Stimulated activated effector memory CD8-positive, alpha-beta T cell treated with anti-CD3 and anti-CD28 coated beads, Interleukin-12 subunit alpha, Interleukin-12 subunit beta, amount 100 ng/mL, for 72 hours (primary cell): ENCODE data around the gene ACSM6.

Experiments
- ATAC-seq: fragments of 150-1000 bp; cut with Tn5 transposase; 2 replicates; pipeline ENCODE4 v1.10.0; 2021
- DNase-seq, 2 donors: peaks; one replicate each; pipeline ENCODE4 v3.0.0; 2021 to 2022; ENCODE audit warnings: low spot score in 2 of 2
- H3K27ac Mint-ChIP-seq: one replicate; pipeline ENCODE4 v1.8.0; 2022; ENCODE audit warnings: mild to moderate bottlenecking, mixed read lengths
- H3K36me3 Mint-ChIP-seq: one replicate; pipeline ENCODE4 v1.8.0; 2022; ENCODE audit warnings: mild to moderate bottlenecking, mixed read lengths
- H3K4me1 Mint-ChIP-seq: one replicate; pipeline ENCODE4 v1.8.0; 2022; ENCODE audit warnings: mixed read lengths
- H3K4me3 Mint-ChIP-seq: one replicate; pipeline ENCODE4 v1.8.0; 2022; ENCODE audit warnings: mild to moderate bottlenecking, mixed read lengths
- H3K9me3 Mint-ChIP-seq: one replicate; pipeline ENCODE4 v1.8.0; 2022; ENCODE audit warnings: mixed read lengths

ACSM6 gene

DNA sequence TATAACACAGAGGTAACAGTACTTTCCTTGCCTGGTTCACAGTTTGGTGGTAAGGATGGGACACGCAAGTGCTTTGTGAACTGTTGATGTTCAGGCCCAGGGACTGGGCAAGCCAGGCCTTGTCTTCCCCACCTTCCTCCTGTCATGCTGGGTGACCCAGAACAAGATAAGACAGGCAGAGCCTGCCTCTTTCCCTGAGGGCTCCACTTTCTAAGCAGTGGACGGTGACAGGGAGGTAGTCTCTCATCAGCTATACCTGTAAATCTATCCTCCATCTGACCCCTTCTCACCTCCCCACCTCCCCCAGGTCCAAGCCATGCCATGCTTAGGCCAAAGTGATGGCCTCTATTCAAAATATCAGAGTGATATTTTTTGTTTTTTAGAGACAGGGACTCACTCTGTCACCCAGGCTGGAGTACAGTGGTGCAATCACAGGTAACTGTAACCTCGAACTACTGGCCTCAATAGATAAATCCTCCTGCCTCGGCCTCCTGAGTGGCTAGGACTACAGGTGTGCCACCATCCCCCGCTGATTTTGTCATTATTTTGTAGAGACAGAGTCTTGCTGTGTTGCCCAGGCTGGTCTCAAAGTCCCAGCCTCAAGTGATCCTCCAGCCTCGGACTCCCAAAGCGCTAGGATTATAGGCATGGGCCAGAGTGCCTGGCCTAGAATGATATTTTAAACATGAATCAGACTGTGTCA is 54.0 kb downstream of the ACSM6 start:
- H3K36me3 Mint-ChIP-seq = no peaks in the 10 kb centered on the region
- peaks cover 5% of the 10 kb centered on the region for H3K4me1 Mint-ChIP-seq
- no peaks in the 10 kb centered on the region for H3K9me3 Mint-ChIP-seq
- no peak for ATAC-seq
- no peak overlapping the region for H3K27ac Mint-ChIP-seq
- no peak overlapping the region for H3K4me3 Mint-ChIP-seq
- DNase-seq = peak in 1 of 2 donors; percentile 32

GRCh38 chr10:95248989-95249388 is 55.0 kb downstream of the ACSM6 start:
- no peaks in the 10 kb centered on the region for H3K9me3 Mint-ChIP-seq
- no peak for ATAC-seq
- H3K4me3 Mint-ChIP-seq = no peak overlapping the region
- H3K36me3 Mint-ChIP-seq = no peaks in the 10 kb centered on the region
- peaks cover 5% of the 10 kb centered on the region for H3K4me1 Mint-ChIP-seq
- DNase-seq = no peak
- no peak overlapping the region for H3K27ac Mint-ChIP-seq

- no peak overlapping the region for H3K27ac Mint-ChIP-seq
Measured at GRCh38 chr10:95249467-95249866, 55.4 kb downstream of the ACSM6 start.

GRCh38 chr10:95250856-95251255 is 56.8 kb downstream of the ACSM6 start:
- H3K36me3 Mint-ChIP-seq = no peaks in the 10 kb centered on the region
- no peak overlapping the region for H3K4me3 Mint-ChIP-seq
- DNase-seq (no peak), ATAC-seq (no peak)
- H3K4me1 Mint-ChIP-seq = peaks cover 2% of the 10 kb centered on the region
- H3K9me3 Mint-ChIP-seq = no peaks in the 10 kb centered on the region
- no peak overlapping the region for H3K27ac Mint-ChIP-seq

More at GRCh38 chr10:95249467-95249866, 55.4 kb downstream of the ACSM6 start:
- DNase-seq = no peak
- H3K4me3 Mint-ChIP-seq = no peak overlapping the region
- peaks cover 5% of the 10 kb centered on the region for H3K4me1 Mint-ChIP-seq
- no peaks in the 10 kb centered on the region for H3K9me3 Mint-ChIP-seq
- H3K36me3 Mint-ChIP-seq = no peaks in the 10 kb centered on the region
- no peak for ATAC-seq

- H3K36me3 Mint-ChIP-seq = peaks cover 6% of the 10 kb centered on the region
Measured at GRCh38 chr10:95253007-95253406, 59.0 kb downstream of the ACSM6 start.

GRCh38 chr10:95253686-95254085 is 59.6 kb downstream of the ACSM6 start:
- no peak overlapping the region for H3K27ac Mint-ChIP-seq
- ATAC-seq = no peak
- DNase-seq = no peak
- no peaks in the 10 kb centered on the region for H3K4me1 Mint-ChIP-seq
- peaks cover 6% of the 10 kb centered on the region for H3K36me3 Mint-ChIP-seq
- no peaks in the 10 kb centered on the region for H3K9me3 Mint-ChIP-seq
- H3K4me3 Mint-ChIP-seq = no peak overlapping the region

More at GRCh38 chr10:95253007-95253406, 59.0 kb downstream of the ACSM6 start:
- no peaks in the 10 kb centered on the region for H3K9me3 Mint-ChIP-seq
- no peak for DNase-seq
- no peaks in the 10 kb centered on the region for H3K4me1 Mint-ChIP-seq
- H3K4me3 Mint-ChIP-seq = no peak overlapping the region
- no peak for ATAC-seq
- no peak overlapping the region for H3K27ac Mint-ChIP-seq

DNA sequence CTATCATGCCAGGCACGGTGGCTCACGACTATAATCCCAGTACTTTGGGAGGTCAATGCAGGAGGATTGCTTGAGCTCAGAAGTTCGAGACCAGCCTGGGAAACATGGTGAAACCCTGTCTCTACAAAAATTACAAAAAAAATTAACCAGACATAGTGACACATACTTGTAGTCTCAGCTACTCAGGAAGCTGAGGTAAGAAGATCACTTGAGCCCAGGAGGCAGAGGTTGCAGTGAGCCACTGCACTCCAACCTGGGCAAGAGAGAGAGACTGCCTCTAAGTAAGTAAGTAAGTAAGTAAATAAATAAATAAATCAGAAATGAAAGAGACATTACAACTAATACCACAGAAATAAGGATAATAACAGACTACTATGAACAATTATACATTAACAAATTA is 60.6 kb downstream of the ACSM6 start:
- H3K27ac Mint-ChIP-seq = no peak overlapping the region
- peak; percentile 36 for ATAC-seq
- peaks cover 6% of the 10 kb centered on the region for H3K36me3 Mint-ChIP-seq

DNA sequence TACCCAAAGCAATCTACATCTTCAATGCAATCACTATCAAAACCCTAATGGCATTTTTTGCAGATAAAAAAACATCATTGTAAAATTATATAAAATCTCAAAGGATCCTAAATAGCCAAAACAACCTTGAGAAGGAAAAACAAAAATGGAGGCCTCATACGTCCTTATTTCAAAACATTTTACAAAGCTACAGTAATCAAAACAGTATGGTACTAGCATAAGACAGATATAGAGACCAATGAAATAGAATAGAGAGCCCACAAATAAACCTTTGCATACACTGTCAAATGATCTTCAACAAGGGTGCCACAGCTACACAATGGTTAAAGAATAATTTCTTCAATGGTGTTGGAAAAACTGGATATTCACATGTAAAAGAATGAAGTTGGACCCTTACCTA is 62.2 kb downstream of the ACSM6 start:
- Mint-ChIP-seq H3K9me3 (no peaks in the 10 kb centered on the region), H3K4me3 (no peak overlapping the region), H3K4me1 (no peaks in the 10 kb centered on the region), H3K36me3 (peaks cover 6% of the 10 kb centered on the region), H3K27ac (no peak overlapping the region)
- DNase-seq (no peak), ATAC-seq (no peak)

More for the DNA sequence above, 60.6 kb downstream of the ACSM6 start:
- no peak for DNase-seq
- H3K9me3 Mint-ChIP-seq = no peaks in the 10 kb centered on the region
- H3K4me3 Mint-ChIP-seq = no peak overlapping the region
- no peaks in the 10 kb centered on the region for H3K4me1 Mint-ChIP-seq

GRCh38 chr10:95257849-95258248 is 63.8 kb downstream of the ACSM6 start:
- Mint-ChIP-seq H3K9me3 (no peaks in the 10 kb centered on the region), H3K36me3 (peaks cover 6% of the 10 kb centered on the region), H3K4me1 (no peaks in the 10 kb centered on the region), H3K4me3 (no peak overlapping the region), H3K27ac (no peak overlapping the region)
- no peak for ATAC-seq
- no peak for DNase-seq

DNA sequence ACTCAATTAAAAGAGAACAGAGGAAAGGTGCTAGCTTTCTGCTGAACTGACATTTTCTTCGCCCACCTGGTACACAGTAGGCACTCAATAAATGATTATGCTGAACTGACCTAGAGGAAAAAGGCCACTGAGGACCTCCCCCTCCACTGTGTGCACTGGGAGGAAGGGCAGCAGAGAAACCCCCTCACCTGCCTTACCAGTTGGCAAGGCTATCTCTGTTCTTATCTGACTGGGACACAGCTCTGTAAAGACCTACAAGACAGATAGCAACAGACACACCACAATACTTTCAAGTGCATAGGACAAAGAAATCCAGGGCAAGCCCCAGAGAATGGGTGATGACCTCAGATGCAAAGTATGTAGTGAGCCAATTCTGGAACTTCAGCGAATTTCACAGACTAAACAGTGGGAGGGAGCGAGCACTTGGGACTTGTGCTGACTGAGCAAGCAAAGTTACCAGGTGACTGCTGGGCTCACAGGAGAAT is 66.4 kb downstream of the ACSM6 start:
- Mint-ChIP-seq H3K9me3 (no peaks in the 10 kb centered on the region), H3K4me3 (no peak overlapping the region), H3K27ac (no peak overlapping the region), H3K36me3 (peaks cover 6% of the 10 kb centered on the region), H3K4me1 (no peaks in the 10 kb centered on the region)
- ATAC-seq (peak; percentile 36), DNase-seq (no peak)

DNA sequence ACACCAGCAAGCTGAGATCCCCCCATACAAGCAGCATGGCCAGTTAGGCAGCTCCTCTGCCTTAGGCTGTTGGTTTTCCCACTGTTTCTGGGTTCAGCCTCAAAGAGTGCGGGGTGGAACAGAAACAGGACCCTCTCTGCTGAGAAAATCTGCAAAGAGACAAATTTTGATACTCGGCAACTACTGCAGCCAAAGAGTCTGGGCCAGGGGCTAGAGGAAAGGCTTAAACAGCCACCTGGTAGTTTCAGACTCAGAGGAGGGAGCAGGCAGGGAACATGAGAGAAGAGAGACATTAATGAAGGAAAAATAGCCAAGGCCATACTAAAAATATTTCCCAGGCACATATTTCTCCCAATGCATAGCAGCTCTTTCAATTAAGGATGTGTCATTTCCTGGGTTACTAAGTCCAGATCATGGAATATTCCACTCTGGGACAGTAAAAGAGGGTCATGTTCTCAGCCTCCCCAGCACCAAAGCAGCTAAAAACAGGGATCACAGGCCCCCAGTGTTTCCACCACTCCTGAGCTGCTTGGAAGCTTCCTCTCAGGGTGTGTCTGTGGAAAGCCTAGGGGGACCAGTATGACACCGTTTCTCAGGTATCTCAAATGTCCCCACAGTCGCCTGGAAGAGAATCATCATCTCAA is 67.0 kb downstream of the ACSM6 start:
- no peak overlapping the region for H3K27ac Mint-ChIP-seq
- no peaks in the 10 kb centered on the region for H3K9me3 Mint-ChIP-seq
- ATAC-seq (no peak), DNase-seq (no peak)
- no peaks in the 10 kb centered on the region for H3K4me1 Mint-ChIP-seq
- H3K36me3 Mint-ChIP-seq = peaks cover 6% of the 10 kb centered on the region
- no peak overlapping the region for H3K4me3 Mint-ChIP-seq

DNA sequence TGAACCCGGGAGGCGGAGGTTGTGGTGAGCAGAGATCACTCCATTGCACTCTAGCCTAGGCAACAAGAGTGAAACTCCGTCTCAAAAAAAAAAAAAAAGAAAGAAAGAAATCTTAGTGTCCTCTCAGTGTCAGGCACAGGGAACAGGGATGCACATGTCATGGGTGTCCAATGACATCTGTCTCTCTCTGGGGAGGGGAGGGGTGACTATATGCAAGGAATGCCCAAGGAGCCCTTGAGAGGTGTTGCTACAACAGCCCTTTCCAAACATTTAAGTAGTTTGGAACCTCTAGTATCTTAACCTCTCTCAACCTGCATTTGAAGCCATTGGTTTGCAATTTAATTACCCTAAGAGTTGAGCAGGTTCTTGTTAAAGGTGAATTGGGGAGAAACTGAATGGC is 67.9 kb downstream of the ACSM6 start:
- H3K9me3 Mint-ChIP-seq = no peaks in the 10 kb centered on the region

DNA sequence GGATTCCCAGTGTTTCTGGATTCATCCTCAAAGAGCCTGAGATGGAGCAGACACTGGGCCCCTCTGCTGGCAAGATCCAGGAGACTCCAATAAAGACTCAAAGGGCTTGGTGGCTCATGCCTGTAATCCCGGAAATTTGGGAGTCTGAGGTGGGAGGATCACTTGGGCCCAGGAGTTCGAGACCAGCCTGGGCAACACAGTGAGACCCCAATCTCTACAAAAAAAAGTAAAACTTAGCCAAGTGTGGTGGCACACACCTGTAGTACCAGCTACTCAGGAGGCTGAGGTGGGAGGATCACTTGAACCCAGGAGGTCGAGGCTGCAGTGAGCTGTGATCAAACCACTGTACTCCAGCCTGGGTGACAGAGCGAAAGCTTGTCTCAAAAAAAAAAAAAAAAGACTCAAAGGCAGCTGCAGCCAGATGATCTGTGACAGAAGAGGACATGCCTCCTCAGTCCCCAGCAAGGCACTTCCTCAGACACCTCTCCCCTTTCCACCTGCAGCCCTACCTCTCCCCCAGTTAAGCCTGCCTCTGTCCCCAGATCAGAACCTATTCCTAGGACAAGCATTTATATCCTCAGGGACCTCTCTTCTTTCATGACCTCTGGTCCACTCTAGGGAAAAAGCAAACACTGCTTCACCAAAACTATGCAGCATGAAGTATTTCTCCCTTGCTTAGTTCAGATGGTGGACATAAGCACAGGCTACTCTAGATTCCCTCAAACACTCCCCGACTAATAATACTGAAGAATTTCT is 68.9 kb downstream of the ACSM6 start:
- no peaks in the 10 kb centered on the region for H3K36me3 Mint-ChIP-seq
- no peak overlapping the region for H3K4me3 Mint-ChIP-seq
- DNase-seq (no peak), ATAC-seq (no peak)
- H3K27ac Mint-ChIP-seq = no peak overlapping the region
- H3K9me3 Mint-ChIP-seq = no peaks in the 10 kb centered on the region
- H3K4me1 Mint-ChIP-seq = no peaks in the 10 kb centered on the region

More for the DNA sequence above, 67.9 kb downstream of the ACSM6 start:
- DNase-seq (no peak), ATAC-seq (no peak)
- Mint-ChIP-seq H3K36me3 (peaks cover 1% of the 10 kb centered on the region), H3K4me3 (no peak overlapping the region), H3K4me1 (no peaks in the 10 kb centered on the region), H3K27ac (no peak overlapping the region)

- H3K4me3 Mint-ChIP-seq = no peak overlapping the region
- H3K9me3 Mint-ChIP-seq = no peaks in the 10 kb centered on the region
- ATAC-seq = no peak
- H3K36me3 Mint-ChIP-seq = no peaks in the 10 kb centered on the region
- H3K4me1 Mint-ChIP-seq = no peaks in the 10 kb centered on the region
- no peak overlapping the region for H3K27ac Mint-ChIP-seq
- DNase-seq = no peak
Measured at GRCh38 chr10:95263864-95264226, 69.8 kb downstream of the ACSM6 start.

DNA sequence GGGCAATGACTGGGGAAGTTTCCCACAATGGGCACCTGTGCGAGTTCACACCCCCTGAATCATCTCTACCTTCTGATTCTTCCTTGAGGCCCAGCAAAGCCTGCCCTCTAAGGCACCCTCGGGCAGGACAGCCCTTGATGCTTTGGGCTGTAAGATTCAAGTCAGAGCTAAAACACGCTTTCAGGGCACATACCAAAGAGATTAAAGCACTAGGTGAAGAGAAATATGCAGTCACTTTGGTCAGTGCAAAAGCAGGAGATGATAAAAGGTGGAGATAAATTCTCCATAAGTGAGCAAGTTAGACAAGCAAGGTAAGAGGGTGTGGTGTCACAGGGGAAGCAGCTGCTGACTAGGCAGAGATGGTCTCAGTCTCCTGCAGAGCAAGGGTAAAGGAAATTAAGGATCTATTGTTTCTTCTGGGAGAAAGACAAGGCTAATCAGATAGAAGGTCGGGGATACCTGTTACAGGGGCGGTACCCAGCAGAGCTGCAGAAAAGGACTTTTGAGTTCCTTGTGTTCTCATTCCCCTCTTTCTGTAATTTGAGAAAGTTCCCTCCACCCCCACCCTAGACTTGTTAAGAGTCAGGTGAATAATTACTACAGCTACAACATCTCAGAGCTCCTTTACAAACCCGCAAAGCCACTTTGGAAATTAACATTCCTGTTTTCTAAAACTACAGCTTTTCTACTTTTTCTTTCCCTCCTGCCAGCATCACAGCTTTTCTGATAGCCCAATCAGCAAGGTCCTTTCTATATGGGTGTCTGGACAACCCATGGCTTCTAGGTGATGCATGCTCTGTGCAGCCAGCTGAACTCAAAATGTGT is 70.4 kb downstream of the ACSM6 start:
- no peaks in the 10 kb centered on the region for H3K36me3 Mint-ChIP-seq
- no peaks in the 10 kb centered on the region for H3K9me3 Mint-ChIP-seq
- no peaks in the 10 kb centered on the region for H3K4me1 Mint-ChIP-seq
- H3K4me3 Mint-ChIP-seq = no peak overlapping the region
- no peak overlapping the region for H3K27ac Mint-ChIP-seq
- ATAC-seq = no peak
- DNase-seq = no peak
